Muscle of leg (tissue), 16 donors: ENCODE data around the gene TECTB. TPM values are rescaled to one million over a fixed set of nuclear protein-coding genes. Genes with fewer than 3 reads are reported as not detected.

ENCODE experiments used
- DNase-seq: peaks from one replicate; pipeline ENCODE4 v3.0.0; 2013
- H3K27ac ChIP-seq: one replicate; pipeline ENCODE4 v1.5.1; 2013; ENCODE audit warnings: mild to moderate bottlenecking, low read length, control low read depth
- H3K27me3 ChIP-seq: one replicate; pipeline ENCODE4 v1.6.1; 2013; ENCODE audit warnings: low read length; ENCODE audit not compliant: control insufficient read depth, insufficient read depth
- H3K36me3 ChIP-seq: one replicate; pipeline ENCODE4 v1.6.1; 2013; ENCODE audit warnings: low read length; ENCODE audit not compliant: control insufficient read depth, insufficient read depth
- H3K4me1 ChIP-seq: one replicate; pipeline ENCODE4 v1.6.1; 2013; ENCODE audit warnings: low read length; ENCODE audit not compliant: control insufficient read depth, insufficient read depth
- H3K4me3 ChIP-seq: one replicate; pipeline ENCODE4 v1.5.1; 2013; ENCODE audit warnings: low read length, control low read depth
- H3K9me3 ChIP-seq: replicated peaks from 2 replicates; pipeline ENCODE4 v1.6.1; 2013; ENCODE audit warnings: low read depth, low read length; ENCODE audit not compliant: control insufficient read depth
- WGBS: methylation state at CpG from one replicate; pipeline ENCODE4 v1.1.5; 2013; ENCODE audit warnings: missing lambda C conversion rate; ENCODE audit not compliant: insufficient coverage; 5-methylcytosine and 5-hydroxymethylcytosine counted together
- long read RNA-seq, 11 donors: transcript quantifications; one replicate each; lab custom pipeline, GENCODE V29; 2026
- polyA plus RNA-seq, 8 donors: library from polyadenylated mRNA; unstranded; fragments of 120-200 nt; gene quantifications; one replicate each; pipeline versions ENCODE4 v1.2.1 to v1.2.3, GENCODE V29; 2013; ENCODE audit warnings: inconsistent platforms in 1 of 8, low replicate concordance in 1 of 8; ENCODE audit not compliant: insufficient read length in 8 of 8, insufficient read depth in 1 of 8
- total RNA-seq: library from RNA; stranded (reverse); fragments of 120-200 nt; gene quantifications from one replicate; pipeline ENCODE4 v1.2.4, GENCODE V29; 2013

The TECTB gene
- total RNA-seq (0.04 TPM), polyA plus RNA-seq (under 1 TPM in 3 of 8 donors, not detected in 5; 0.04 to 0.07 (median 0.05) TPM)
- long read RNA-seq, donor 1: 0 reads
- long read RNA-seq, donor 2: 0 reads
- long read RNA-seq, donor 3: 0 reads
- long read RNA-seq, donor 4: 0 reads
- long read RNA-seq, donor 5: 0 reads
- long read RNA-seq, donor 6: 0 reads
- long read RNA-seq, donor 7: 0 reads
- long read RNA-seq, donor 8: 0 reads
- long read RNA-seq, donor 9: 0 reads
- long read RNA-seq, donor 10: 0 reads
- long read RNA-seq, donor 11: 0 reads

DNA sequence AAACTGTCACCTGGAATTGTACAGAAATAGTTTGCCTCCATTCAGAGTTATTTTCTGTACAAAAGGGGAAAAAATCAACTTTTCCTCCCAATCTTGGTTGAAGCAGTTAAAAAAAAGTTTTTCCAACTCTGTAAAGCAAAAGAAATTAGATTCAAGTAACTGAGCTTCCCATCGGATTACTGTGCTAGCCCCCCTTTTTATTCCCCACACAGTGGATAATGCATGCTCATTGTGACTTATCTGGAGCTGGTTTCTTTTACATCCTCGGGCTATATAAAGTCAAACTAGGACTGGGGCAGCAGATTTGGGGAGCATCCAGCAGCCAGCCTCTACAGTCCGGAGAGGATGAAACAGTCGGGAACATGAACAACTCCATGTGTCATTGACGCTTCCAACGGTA lies at the start of gene TECTB:
Gene TECTB, plus strand, starts transcription at position 301 of the 400 bp plus-strand sequence. CDS start 335 bp downstream, outside the sequence.
- no peak within 1 kb of the TSS for H3K4me3 ChIP-seq
- H3K27me3 ChIP-seq: no peaks in the 10 kb centered on the region
- WGBS: 66% methylated on average over 4 of the region's 6 CpGs
- H3K27ac ChIP-seq: no peak within 1 kb of the TSS
- no peaks in the 10 kb centered on the region for H3K4me1 ChIP-seq
- H3K9me3 ChIP-seq: no peaks in the 10 kb centered on the region
- no peaks in the 10 kb centered on the region for H3K36me3 ChIP-seq
- no peak for DNase-seq

DNA sequence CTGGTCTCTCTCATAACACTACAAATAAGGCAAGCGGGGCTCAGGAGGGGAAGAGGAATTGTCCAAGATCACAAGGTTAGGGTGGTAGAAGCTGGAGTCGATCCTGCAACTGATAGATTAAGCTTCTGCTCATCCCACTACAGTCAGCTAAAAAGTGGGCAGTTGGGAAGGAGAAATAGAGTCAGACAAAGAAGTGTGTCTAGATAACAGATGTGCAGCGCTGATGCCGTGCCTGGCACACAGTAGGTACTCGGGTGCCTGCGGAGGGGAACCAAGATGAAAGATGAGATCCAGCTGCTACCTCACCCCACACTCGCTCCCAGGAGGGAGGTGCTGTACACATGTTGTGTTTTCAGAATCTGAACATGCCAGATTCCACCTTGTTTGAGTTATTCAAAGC lies 48.1 kb upstream of the TECTB start:
- DNase-seq: no peak
- Histone ChIP-seq H3K27ac (no peak overlapping the region), H3K4me3 (no peak overlapping the region), H3K9me3 (peaks cover 11% of the 10 kb centered on the region), H3K36me3 (no peaks in the 10 kb centered on the region), H3K4me1 (no peaks in the 10 kb centered on the region), H3K27me3 (no peaks in the 10 kb centered on the region)
- no CpG with 5 or more reads among the region's 7 CpGs for WGBS

DNA sequence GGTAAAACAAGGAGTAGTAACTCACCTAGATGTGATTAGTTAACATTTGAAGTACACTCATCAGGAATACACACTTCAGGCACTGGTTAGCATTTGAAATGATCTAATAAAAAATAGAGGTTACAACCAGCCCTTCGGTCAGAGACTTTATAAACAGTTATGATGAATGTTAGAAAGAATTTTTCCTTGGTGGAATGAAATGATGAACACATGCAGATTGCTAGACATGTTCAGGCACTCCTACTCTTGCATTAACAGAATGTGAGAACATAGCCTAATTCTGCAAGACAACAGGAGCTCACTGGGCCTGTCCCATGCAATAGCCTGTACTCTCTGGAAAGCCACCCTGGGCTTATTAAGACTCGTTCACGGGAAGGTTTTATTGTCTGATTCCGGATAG lies 47.3 kb upstream of the TECTB start:
- no CpG with 5 or more reads among the region's 4 CpGs for WGBS
- Histone ChIP-seq H3K27ac (no peak overlapping the region), H3K4me1 (no peaks in the 10 kb centered on the region), H3K27me3 (no peaks in the 10 kb centered on the region), H3K9me3 (peaks cover 17% of the 10 kb centered on the region), H3K36me3 (no peaks in the 10 kb centered on the region), H3K4me3 (no peak overlapping the region)
- no peak for DNase-seq

DNA sequence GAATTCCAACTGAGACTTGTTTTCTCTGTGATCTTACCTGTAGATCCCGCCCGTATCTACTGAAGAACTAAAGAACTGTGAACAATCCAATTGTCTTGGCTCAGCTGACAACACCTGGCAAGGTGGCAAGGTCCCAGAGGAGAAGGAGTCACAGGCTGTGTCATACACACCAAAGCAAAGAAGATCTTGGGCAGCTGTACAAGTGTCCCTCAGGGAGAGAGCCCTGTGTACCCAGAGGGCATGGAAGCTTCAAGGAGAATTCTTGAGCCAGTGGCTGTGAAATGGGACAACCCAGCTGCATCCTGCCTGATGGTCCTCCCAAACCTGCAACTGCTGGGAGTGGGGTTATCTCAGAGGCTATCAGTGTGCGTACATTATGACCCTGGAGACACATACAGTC lies 46.7 kb upstream of the TECTB start:
- H3K4me3 ChIP-seq: no peak overlapping the region
- 89% methylated on average over 2 of the region's 3 CpGs for WGBS
- no peak for DNase-seq
- H3K36me3 ChIP-seq: no peaks in the 10 kb centered on the region
- H3K27me3 ChIP-seq: no peaks in the 10 kb centered on the region
- no peak overlapping the region for H3K27ac ChIP-seq
- peaks cover 17% of the 10 kb centered on the region for H3K9me3 ChIP-seq
- H3K4me1 ChIP-seq: no peaks in the 10 kb centered on the region

DNA sequence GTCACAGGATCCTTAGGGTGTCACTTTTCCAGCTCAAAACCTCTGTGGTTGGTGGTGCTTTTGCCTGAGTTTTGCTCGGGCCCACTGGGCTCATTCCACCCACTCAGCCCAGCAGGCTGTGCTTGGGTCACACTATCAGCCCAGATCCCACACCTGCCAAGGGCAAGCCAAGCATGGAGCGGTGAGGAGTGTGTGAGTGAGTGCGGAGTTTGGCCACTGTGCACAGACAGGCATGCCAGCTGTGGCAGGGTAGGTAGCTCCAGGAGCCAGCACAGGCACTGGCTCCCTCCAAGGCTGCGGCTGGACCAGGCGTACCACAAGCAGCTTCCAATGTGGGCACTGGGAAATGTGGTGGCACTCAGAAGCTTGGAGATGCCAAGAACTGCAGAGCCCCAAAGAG lies 43.9 kb upstream of the TECTB start:
- Histone ChIP-seq H3K9me3 (peaks cover 19% of the 10 kb centered on the region), H3K36me3 (no peaks in the 10 kb centered on the region), H3K27ac (no peak overlapping the region), H3K27me3 (no peaks in the 10 kb centered on the region), H3K4me3 (no peak overlapping the region), H3K4me1 (no peaks in the 10 kb centered on the region)
- no peak for DNase-seq
- 95% methylated on average over 5 of the region's 5 CpGs for WGBS

DNA sequence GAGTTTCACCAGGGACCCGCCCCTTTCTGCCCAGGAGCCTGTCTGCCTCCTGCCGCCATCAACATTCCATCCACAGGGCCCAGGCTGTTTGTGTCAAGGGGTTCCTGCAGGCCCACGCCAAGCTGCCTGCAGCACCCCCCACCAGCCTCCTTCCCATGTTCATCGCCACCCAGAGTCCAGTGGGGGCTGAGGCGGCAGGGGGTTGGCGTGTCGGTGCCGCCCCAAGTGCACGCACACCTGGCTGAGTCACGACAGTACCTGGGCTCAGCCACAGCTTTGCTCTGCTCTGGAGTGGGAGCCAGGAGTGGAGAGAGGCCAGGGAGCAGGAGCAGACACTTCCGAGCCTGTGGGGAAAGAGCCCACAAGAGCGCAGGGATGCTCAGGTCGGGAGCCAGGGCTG lies 42.8 kb upstream of the TECTB start:
- peaks cover 19% of the 10 kb centered on the region for H3K9me3 ChIP-seq
- H3K4me3 ChIP-seq: no peak overlapping the region
- H3K36me3 ChIP-seq: no peaks in the 10 kb centered on the region
- no peak for DNase-seq
- WGBS: 85% methylated on average over 12 of the region's 13 CpGs
- no peak overlapping the region for H3K27ac ChIP-seq
- H3K27me3 ChIP-seq: no peaks in the 10 kb centered on the region
- H3K4me1 ChIP-seq: no peaks in the 10 kb centered on the region

DNA sequence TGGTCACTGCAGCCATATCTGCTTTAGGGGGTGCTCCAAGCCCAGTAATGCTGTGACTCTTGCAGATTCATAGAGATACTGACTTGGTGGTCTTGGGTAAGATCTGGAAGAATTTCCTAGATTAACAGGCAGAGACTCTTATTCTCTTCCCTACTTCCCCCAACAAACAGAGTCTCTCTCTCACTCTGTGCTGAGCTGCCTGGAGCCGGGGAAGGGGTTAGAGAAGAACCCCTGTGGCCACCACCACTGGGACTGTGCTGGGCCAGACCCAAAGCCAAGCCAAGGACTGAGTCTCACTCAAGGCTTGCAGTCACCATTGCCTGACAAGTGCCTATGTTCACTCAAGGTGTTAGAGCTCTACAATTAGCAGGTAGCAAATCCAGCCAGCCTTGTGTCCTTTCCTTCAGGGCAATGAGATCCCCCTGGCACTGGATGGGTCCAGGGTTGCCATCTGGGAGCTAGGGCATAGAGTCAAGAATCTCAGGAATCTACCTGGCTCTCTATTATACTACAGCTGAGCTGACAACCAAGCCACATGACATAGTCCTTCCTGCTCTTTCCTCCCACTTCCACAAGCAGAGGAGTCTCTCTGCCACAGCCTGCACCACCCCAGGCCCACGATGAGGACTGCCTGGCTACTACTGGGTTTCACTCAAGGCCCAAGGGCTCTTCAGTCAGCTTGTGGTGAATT lies 41.4 kb upstream of the TECTB start:
- Histone ChIP-seq H3K4me1 (no peaks in the 10 kb centered on the region), H3K27me3 (no peaks in the 10 kb centered on the region), H3K27ac (no peak overlapping the region), H3K4me3 (no peak overlapping the region), H3K36me3 (no peaks in the 10 kb centered on the region), H3K9me3 (peaks cover 19% of the 10 kb centered on the region)
- WGBS: 50% methylated on average over 2 of the region's 2 CpGs
- DNase-seq: no peak

DNA sequence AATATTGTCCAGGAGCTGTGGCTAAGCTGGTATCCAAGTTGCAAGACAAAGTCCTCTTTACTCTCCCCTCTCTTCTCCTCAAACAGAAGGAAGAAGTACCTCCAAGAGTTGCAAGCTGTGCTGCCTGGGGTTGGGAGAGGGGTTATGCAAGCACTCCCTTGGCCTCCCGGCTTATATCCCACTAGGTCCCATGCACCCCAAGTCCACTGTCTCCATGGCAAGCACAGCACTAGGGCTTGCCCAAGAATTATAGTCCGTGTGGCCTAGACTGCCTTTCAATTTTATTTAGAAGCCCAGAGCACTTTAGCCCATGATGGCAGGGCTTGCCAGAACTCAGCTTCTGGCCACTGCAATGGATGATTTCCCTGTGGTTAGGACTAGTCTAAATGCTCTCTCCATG lies 40.4 kb upstream of the TECTB start:
- no peaks in the 10 kb centered on the region for H3K4me1 ChIP-seq
- WGBS: 80% methylated on average over 1 of the region's 2 CpGs
- no peak overlapping the region for H3K4me3 ChIP-seq
- peaks cover 19% of the 10 kb centered on the region for H3K9me3 ChIP-seq
- H3K27ac ChIP-seq: no peak overlapping the region
- DNase-seq: no peak
- no peaks in the 10 kb centered on the region for H3K27me3 ChIP-seq
- H3K36me3 ChIP-seq: no peaks in the 10 kb centered on the region

DNA sequence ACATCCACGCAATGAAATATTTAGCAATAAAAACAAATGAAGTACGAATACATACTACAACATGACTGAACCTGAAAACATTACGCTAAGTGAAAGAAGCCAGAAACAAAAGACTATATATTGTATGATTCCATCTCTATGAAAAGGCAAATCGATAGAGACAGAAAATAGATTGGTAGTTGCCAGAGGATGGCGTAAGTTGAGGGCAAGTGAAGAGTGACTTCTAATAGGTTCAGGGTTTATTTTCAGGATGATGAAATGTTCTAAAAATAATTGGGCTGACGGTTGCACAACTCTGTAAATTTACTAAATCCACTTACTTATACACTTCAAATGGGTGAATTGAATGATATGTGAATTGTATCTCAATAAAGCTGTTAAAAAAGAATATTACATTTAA lies 39.5 kb upstream of the TECTB start:
- DNase-seq: no peak
- H3K4me3 ChIP-seq: no peak overlapping the region
- H3K4me1 ChIP-seq: no peaks in the 10 kb centered on the region
- H3K36me3 ChIP-seq: no peaks in the 10 kb centered on the region
- WGBS: no CpG with 5 or more reads among the region's 6 CpGs
- H3K27ac ChIP-seq: no peak overlapping the region
- H3K27me3 ChIP-seq: no peaks in the 10 kb centered on the region
- peaks cover 16% of the 10 kb centered on the region for H3K9me3 ChIP-seq

DNA sequence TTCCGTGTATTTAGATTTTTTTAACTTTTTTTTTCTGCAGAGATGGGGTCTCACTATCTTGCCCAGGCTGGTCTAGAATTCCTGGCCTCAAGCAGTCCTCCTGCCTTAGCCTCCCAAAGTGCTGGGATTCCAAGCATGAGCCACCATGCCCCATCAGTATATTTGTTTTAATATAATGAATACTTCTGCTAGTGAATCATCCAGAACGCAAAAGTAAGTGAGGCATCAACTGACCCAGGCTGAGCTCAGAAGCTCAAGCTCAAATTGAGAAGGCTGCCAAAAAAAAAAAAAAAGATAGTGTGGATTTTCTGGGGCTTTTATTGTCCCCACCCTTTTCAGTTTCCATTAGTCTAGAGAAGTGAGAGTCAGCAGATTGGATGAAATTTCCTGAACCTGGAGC lies 39.0 kb upstream of the TECTB start:
- H3K4me1 ChIP-seq: no peaks in the 10 kb centered on the region
- peaks cover 15% of the 10 kb centered on the region for H3K9me3 ChIP-seq
- no peak overlapping the region for H3K27ac ChIP-seq
- H3K27me3 ChIP-seq: no peaks in the 10 kb centered on the region
- no peak overlapping the region for H3K4me3 ChIP-seq
- no peak for DNase-seq
- WGBS: no CpG with 5 or more reads among the region's 2 CpGs
- H3K36me3 ChIP-seq: no peaks in the 10 kb centered on the region
